Stimulated activated CD4-positive, alpha-beta T cell treated with anti-CD3 and anti-CD28 coated beads, TNF-alpha, amount 100 ng/mL, for 1 hour (primary cell): ENCODE results near the gene CYB5A.
"Not testable (repeated sequence)": the region's sequence is repeated elsewhere in the genome, so short reads cannot be mapped to it uniquely, and the experiment has no call there.

Experiments used
- DNase-seq, 3 donors: peaks; one replicate each; pipeline ENCODE4 v3.0.0-alpha.2; 2020; ENCODE audit warnings: low read depth in 3 of 3, low spot score in 1 of 3

CYB5A gene

DNA sequence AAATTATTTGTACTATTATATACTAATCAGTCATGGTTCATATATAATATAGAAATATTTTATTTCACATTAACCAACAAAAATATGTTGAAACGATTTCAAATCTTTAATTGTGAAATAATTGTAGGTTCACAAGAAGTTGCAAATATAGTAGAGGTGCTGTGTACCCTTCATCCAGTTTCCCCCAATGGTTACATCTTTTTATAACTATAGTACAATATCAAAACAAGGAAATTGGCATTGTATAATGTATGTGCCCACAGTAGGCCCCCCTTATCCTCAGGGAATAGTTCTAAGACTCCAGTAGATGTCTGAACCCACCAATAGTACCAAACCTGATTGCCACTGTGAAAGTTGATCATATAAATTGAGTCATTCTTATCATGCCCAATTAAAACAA, 7.4 kb upstream of the CYB5A start:
- no peak for DNase-seq

DNA sequence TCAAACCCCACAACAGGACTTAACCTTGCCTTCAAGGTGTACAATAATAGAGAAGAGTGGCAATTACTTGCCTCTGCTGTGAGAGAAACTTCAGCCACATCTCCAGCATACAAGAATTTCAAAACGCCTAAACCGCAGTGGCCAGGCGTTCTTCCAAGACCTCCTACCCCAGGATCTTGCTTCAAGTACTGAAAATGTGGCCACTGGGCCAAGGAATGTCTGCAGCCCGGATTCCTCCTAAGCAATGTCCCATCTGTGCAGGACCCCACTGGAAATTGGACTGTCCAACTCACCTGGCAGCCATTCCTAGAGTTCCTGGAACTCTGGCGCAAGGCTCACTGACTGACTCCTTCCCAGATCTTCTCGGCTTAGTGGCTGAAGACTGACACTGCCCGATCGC, 2.8 kb upstream of the CYB5A start:
- DNase-seq: no peak

GRCh38 chr18:74292982-74293381, 1.2 kb upstream of the CYB5A start:
- not testable (repeated sequence) for DNase-seq

- no peak for DNase-seq
These were observed 737 bp upstream of the CYB5A start for GRCh38 chr18:74292541-74292858.

GRCh38 chr18:74291472-74291770, 342 bp downstream of the CYB5A start:
- DNase-seq: no peak

- DNase-seq: no peak
These were observed 830 bp downstream of the CYB5A start for GRCh38 chr18:74290794-74291471.

DNA sequence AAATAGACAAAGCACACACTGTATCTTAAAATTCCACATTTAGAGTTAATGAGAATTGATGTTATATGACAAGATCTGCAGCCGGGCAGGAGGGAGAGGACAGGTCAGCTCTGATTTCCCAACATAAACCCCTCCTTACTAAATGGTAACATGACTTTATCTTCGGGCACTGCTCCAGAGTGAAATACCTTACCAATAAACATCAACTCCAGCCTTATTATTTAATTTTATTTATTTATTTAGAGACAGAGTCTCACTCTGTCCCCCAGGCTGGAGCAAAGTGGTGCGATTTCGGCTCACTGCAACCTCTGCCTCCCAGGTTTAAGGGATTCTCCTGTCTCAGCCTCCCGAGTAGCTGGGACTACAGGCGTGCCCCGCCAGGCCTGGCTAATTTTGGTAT, 1.7 kb downstream of the CYB5A start:
- no peak for DNase-seq

GRCh38 chr18:74289137-74289536, 2.6 kb downstream of the CYB5A start:
- DNase-seq: no peak

DNA sequence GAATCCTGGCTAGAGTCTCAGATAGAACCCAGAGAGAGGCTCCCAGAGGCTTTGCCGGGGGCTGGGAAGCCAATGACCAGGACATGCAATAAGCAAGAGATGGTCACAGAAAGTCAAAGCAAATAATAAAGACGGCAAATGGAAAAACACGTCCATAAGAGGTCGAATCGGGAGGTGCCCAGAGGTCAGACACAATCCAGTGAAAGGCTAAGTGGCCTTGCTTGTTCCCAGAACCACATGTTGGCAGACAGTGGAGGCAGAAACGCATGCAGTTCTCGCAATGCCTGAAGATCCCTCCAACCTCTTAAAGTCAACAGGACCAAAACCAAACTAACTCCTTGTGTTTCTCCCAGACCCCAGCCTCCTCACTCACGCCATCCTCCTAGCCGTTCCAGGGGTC, 3.0 kb downstream of the CYB5A start:
- no peak for DNase-seq

GRCh38 chr18:74288041-74288440, 3.7 kb downstream of the CYB5A start:
- DNase-seq: no peak

GRCh38 chr18:74286856-74287255, 4.9 kb downstream of the CYB5A start:
- DNase-seq: no peak

- no peak for DNase-seq
These were observed 5.5 kb downstream of the CYB5A start for GRCh38 chr18:74286106-74286855.

DNA sequence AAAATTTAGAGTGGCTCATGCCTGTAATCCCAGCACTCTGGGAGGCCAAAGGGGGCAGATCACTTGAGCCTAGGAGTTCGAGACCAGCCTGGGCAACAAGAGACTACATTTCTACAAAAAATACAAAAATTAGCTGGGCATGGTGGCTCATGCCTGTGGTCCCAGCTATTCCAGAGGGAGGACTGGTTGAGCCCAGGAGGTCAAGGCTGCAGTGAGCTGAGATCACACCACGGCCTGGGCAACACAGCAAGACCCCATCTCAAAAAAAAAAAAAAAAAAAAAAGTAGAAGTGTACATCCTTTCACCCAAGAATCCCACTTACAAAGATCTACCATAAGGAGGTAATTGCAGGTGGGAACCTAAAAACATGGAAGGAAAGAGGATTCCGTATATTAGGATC, 6.2 kb downstream of the CYB5A start:
- not testable (repeated sequence) for DNase-seq

- no peak for DNase-seq
These were observed 6.8 kb downstream of the CYB5A start for GRCh38 chr18:74284980-74285355.

GRCh38 chr18:74284191-74284979, 7.4 kb downstream of the CYB5A start:
- DNase-seq: no peak

- DNase-seq: no peak
These were observed 8.1 kb downstream of the CYB5A start for GRCh38 chr18:74283646-74284045.

- no peak for DNase-seq
These were observed 8.8 kb downstream of the CYB5A start for GRCh38 chr18:74282755-74283554.

- DNase-seq: no peak
These were observed 9.6 kb downstream of the CYB5A start for GRCh38 chr18:74281980-74282754.

GRCh38 chr18:74281011-74281979, 10.5 kb downstream of the CYB5A start:
- no peak for DNase-seq

GRCh38 chr18:74278983-74279382, 12.8 kb downstream of the CYB5A start:
- no peak for DNase-seq
